SK-N-SH treated with all-trans-retinoic acid at 6 μM for 48 hours (cell line): Measurements from ENCODE around the gene MSMB.

Experiments
- ATAC-seq: fragments of 200-7000 bp; cut with Tn5 transposase; 3 replicates; pipeline ENCODE4 v1.9.1; 2020; ENCODE audit warnings: mild to moderate bottlenecking, moderate library complexity
- ARNTL ChIP-seq: fragments of 450-650 bp; formaldehyde crosslinking; IDR thresholded peaks from 2 replicates; pipeline ENCODE4 v1.5.0; 2020; ENCODE audit warnings: low read depth, mild to moderate bottlenecking, moderate library complexity, borderline replicate concordance
- BACH2 ChIP-seq: fragments of 250-450 bp; sonication (Bioruptor Pico); IDR thresholded peaks from 2 replicates; pipeline ENCODE4 v1.9.0; 2021; ENCODE audit warnings: mild to moderate bottlenecking, borderline replicate concordance
- CSDC2 ChIP-seq: fragments of 250-450 bp; sonication (Bioruptor Pico); IDR thresholded peaks from 2 replicates; pipeline ENCODE4 v1.5.0; 2020; ENCODE audit warnings: mild to moderate bottlenecking, moderate library complexity
- ESRRG ChIP-seq: fragments of 250-450 bp; sonication (Bioruptor Pico); IDR thresholded peaks from 2 replicates; pipeline ENCODE4 v1.6.1; 2021; ENCODE audit warnings: mild to moderate bottlenecking
- GLIS3 ChIP-seq: fragments of 250-450 bp; sonication (Bioruptor Pico); IDR thresholded peaks from 2 replicates; pipeline ENCODE4 v1.5.0; 2020; ENCODE audit warnings: mild to moderate bottlenecking, moderate library complexity
- ISL1 ChIP-seq: fragments of 250-450 bp; sonication (Bioruptor Pico); IDR thresholded peaks from 2 replicates; pipeline ENCODE4 v2.1.2; 2022; ENCODE audit warnings: mild to moderate bottlenecking, moderate library complexity
- OSR1 ChIP-seq: fragments of 250-450 bp; sonication (Bioruptor Pico); IDR thresholded peaks from 2 replicates; pipeline ENCODE4 v1.8.0; 2022; ENCODE audit warnings: moderate library complexity, mild to moderate bottlenecking, inconsistent platforms
- PPARA ChIP-seq: fragments of 250-450 bp; sonication (Bioruptor Pico); IDR thresholded peaks from 2 replicates; pipeline ENCODE4 v1.5.0; 2020; ENCODE audit warnings: mild to moderate bottlenecking, borderline replicate concordance
- RARB ChIP-seq: fragments of 250-450 bp; sonication (Bioruptor Pico); IDR thresholded peaks from 2 replicates; pipeline ENCODE4 v1.8.0; 2021; ENCODE audit warnings: mild to moderate bottlenecking, moderate library complexity
- SNAI2 ChIP-seq: fragments of 250-450 bp; sonication (Bioruptor Pico); IDR thresholded peaks from 2 replicates; pipeline ENCODE4 v1.5.0; 2020; ENCODE audit warnings: mild to moderate bottlenecking, moderate library complexity
- TCF4 ChIP-seq: fragments of 250-450 bp; sonication (Bioruptor Pico); IDR thresholded peaks from 2 replicates; pipeline ENCODE4 v1.8.0; 2021; ENCODE audit warnings: mild to moderate bottlenecking, moderate library complexity, borderline replicate concordance
- TOX ChIP-seq: fragments of 250-450 bp; sonication (Bioruptor Pico); IDR thresholded peaks from 2 replicates; pipeline ENCODE4 v1.8.0; 2021; ENCODE audit warnings: mild to moderate bottlenecking, moderate library complexity, borderline replicate concordance
- ZC3H10 ChIP-seq: fragments of 250-450 bp; sonication (Bioruptor Pico); IDR thresholded peaks from 2 replicates; pipeline ENCODE4 v1.5.1; 2021; ENCODE audit warnings: mild to moderate bottlenecking, moderate library complexity
- ZFP3 ChIP-seq: fragments of 250-450 bp; sonication (Bioruptor Pico); IDR thresholded peaks from 2 replicates; pipeline ENCODE4 v1.5.0; 2020; ENCODE audit warnings: mild to moderate bottlenecking, moderate library complexity
- ZFP30 ChIP-seq: fragments of 450-650 bp; formaldehyde crosslinking; IDR thresholded peaks from 2 replicates; pipeline ENCODE4 v1.5.0; 2022; ENCODE audit warnings: mild to moderate bottlenecking, moderate library complexity
- ZNF565 ChIP-seq: fragments of 450-650 bp; formaldehyde crosslinking; conservative IDR thresholded peaks from 2 replicates; pipeline ENCODE4 v1.5.0; 2020; ENCODE audit warnings: low read depth, mild to moderate bottlenecking, moderate library complexity
- ZNF70 ChIP-seq: fragments of 450-650 bp; formaldehyde crosslinking; IDR thresholded peaks from 2 replicates; pipeline ENCODE4 v1.5.0; 2020; ENCODE audit warnings: mild to moderate bottlenecking, moderate library complexity
- ZNF8 ChIP-seq: fragments of 450-650 bp; formaldehyde crosslinking; IDR thresholded peaks from 2 replicates; pipeline ENCODE4 v1.5.0; 2020; ENCODE audit warnings: mild to moderate bottlenecking, moderate library complexity
- TF ChIP-seq, protein P1 (sequence below): fragments of 250-450 bp; sonication (Bioruptor Pico); IDR thresholded peaks from 2 replicates; pipeline ENCODE4 v1.5.1; 2020; ENCODE audit warnings: low read depth, mild to moderate bottlenecking, moderate library complexity
- TF ChIP-seq, protein P2 (sequence below): fragments of 250-450 bp; sonication (Bioruptor Pico); IDR thresholded peaks from 2 replicates; pipeline ENCODE4 v1.5.0; 2020; ENCODE audit warnings: mild to moderate bottlenecking, moderate library complexity
- TF ChIP-seq, protein P3 (sequence below): fragments of 250-450 bp; sonication (Bioruptor Pico); IDR thresholded peaks from 2 replicates; pipeline ENCODE4 v1.5.1; 2021; ENCODE audit warnings: mild to moderate bottlenecking, moderate library complexity
- TF ChIP-seq, protein P4 (sequence below): fragments of 250-450 bp; sonication (Bioruptor Pico); IDR thresholded peaks from 2 replicates; pipeline ENCODE4 v1.8.0; 2021; ENCODE audit warnings: low read depth, mild to moderate bottlenecking, moderate library complexity, borderline replicate concordance

Gene MSMB

DNA sequence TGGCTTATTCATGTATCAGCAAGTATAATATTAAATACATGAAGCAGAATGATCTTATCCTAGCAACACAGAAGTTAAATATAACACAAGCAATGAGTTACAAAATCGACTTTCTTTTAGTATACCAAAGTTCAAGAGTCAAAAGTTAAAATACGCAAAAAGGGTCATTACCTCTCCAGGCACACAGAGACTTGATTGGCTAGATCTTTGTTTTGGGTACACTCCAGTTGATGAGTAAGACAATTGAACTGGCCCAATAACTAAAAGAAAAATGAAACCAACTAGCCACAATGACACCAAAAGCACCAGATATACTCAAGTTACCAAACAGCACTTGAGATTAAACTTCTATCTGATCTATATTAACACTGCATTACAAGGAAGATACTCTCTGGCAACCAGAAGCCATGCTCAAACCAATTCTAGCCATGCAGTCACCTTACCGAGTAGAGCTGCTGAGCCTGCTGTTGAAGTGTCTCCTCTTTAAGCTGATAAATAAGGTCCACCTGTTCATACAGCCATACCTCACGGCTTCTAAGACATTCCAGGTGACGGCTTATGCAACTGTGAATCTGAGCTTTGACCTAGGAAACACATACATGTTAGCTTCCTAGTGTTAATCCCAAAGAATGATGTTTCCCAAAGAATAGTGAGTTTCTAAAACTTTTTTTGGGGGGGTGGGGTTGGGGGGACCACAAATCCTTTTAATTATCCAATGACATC lies 31.2 kb downstream of the MSMB start:
- no peak for TF ChIP-seq SNAI2 (CRISPR knock-in tag)
- no peak for TF ChIP-seq TOX (CRISPR knock-in tag)
- TF ChIP-seq PPARA, result no peak
- TF ChIP-seq, all 23 proteins: peak for 0

DNA sequence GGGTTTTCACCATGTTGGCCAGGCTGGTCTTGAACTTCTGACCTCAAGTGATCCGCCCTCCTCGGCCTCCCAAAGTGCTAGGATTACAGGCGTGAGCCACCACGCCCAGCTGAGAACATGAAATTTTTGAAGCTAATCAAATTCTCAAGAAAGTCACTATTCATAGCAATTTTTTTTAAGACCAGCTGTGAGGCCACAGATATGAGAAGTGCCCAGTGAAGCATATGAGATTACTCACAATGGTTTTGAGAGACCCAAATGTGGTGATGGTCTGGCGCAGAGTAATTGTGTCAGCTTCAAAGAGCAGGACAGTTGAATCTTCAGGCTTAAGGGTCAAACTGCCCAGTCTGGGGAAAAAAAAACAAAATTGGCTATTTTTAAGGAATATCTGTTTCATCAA lies 31.9 kb downstream of the MSMB start:
- TF ChIP-seq ZFP3 (no peak), ESRRG (CRISPR knock-in tag) (no peak), OSR1 (no peak), ZFP30 (CRISPR knock-in tag) (no peak), ZNF565 (CRISPR knock-in tag) (no peak), RARB (no peak), TOX (CRISPR knock-in tag) (no peak), ZNF70 (no peak)
- TF ChIP-seq, protein P1, sequence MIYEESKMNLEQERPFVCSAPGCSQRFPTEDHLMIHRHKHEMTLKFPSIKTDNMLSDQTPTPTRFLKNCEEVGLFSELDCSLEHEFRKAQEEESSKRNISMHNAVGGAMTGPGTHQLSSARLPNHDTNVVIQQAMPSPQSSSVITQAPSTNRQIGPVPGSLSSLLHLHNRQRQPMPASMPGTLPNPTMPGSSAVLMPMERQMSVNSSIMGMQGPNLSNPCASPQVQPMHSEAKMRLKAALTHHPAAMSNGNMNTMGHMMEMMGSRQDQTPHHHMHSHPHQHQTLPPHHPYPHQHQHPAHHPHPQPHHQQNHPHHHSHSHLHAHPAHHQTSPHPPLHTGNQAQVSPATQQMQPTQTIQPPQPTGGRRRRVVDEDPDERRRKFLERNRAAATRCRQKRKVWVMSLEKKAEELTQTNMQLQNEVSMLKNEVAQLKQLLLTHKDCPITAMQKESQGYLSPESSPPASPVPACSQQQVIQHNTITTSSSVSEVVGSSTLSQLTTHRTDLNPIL (CRISPR knock-in tag), result no peak
- TF ChIP-seq, protein P2, sequence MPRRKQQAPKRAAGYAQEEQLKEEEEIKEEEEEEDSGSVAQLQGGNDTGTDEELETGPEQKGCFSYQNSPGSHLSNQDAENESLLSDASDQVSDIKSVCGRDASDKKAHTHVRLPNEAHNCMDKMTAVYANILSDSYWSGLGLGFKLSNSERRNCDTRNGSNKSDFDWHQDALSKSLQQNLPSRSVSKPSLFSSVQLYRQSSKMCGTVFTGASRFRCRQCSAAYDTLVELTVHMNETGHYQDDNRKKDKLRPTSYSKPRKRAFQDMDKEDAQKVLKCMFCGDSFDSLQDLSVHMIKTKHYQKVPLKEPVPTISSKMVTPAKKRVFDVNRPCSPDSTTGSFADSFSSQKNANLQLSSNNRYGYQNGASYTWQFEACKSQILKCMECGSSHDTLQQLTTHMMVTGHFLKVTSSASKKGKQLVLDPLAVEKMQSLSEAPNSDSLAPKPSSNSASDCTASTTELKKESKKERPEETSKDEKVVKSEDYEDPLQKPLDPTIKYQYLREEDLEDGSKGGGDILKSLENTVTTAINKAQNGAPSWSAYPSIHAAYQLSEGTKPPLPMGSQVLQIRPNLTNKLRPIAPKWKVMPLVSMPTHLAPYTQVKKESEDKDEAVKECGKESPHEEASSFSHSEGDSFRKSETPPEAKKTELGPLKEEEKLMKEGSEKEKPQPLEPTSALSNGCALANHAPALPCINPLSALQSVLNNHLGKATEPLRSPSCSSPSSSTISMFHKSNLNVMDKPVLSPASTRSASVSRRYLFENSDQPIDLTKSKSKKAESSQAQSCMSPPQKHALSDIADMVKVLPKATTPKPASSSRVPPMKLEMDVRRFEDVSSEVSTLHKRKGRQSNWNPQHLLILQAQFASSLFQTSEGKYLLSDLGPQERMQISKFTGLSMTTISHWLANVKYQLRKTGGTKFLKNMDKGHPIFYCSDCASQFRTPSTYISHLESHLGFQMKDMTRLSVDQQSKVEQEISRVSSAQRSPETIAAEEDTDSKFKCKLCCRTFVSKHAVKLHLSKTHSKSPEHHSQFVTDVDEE (CRISPR knock-in tag), result no peak
- TF ChIP-seq, protein P3, sequence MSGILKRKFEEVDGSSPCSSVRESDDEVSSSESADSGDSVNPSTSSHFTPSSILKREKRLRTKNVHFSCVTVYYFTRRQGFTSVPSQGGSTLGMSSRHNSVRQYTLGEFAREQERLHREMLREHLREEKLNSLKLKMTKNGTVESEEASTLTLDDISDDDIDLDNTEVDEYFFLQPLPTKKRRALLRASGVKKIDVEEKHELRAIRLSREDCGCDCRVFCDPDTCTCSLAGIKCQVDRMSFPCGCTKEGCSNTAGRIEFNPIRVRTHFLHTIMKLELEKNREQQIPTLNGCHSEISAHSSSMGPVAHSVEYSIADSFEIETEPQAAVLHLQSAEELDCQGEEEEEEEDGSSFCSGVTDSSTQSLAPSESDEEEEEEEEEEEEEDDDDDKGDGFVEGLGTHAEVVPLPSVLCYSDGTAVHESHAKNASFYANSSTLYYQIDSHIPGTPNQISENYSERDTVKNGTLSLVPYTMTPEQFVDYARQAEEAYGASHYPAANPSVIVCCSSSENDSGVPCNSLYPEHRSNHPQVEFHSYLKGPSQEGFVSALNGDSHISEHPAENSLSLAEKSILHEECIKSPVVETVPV, result no peak
- no peak for ATAC-seq

More for the DNA sequence above, 31.2 kb downstream of the MSMB start:
- ATAC-seq, result no peak

DNA sequence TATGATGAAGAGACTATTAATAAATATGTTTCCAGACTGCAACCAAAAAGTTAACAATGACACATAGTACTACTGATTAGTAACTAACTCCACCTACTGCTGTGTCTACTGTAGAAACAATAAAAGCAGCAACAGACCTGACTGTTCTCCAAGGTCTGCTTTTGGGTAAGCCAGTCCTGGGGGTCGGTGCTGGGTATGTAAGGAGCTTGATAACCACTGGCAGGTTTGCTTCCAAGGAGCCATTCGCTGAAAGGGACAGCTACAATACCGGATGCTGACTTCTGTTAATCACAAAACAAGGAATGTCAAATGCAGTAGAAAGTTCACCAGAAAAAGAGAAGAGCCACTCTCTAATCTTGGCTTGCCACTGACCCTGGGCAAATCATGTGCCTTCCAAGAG lies 33.3 kb downstream of the MSMB start:
- TF ChIP-seq OSR1, result no peak
- TF ChIP-seq ESRRG (CRISPR knock-in tag), result no peak
- no peak for TF ChIP-seq PPARA
- no peak for TF ChIP-seq ZNF70
- TF ChIP-seq ZNF8, result no peak
- no peak for TF ChIP-seq GLIS3 (CRISPR knock-in tag)
- TF ChIP-seq, protein P4, sequence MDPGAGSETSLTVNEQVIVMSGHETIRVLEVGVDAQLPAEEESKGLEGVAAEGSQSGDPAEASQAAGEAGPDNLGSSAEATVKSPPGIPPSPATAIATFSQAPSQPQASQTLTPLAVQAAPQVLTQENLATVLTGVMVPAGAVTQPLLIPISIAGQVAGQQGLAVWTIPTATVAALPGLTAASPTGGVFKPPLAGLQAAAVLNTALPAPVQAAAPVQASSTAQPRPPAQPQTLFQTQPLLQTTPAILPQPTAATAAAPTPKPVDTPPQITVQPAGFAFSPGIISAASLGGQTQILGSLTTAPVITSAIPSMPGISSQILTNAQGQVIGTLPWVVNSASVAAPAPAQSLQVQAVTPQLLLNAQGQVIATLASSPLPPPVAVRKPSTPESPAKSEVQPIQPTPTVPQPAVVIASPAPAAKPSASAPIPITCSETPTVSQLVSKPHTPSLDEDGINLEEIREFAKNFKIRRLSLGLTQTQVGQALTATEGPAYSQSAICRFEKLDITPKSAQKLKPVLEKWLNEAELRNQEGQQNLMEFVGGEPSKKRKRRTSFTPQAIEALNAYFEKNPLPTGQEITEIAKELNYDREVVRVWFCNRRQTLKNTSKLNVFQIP (CRISPR knock-in tag), result no peak
- TF ChIP-seq TCF4 (CRISPR knock-in tag), result no peak
- no peak for TF ChIP-seq BACH2 (CRISPR knock-in tag)
- no peak for TF ChIP-seq ZC3H10 (CRISPR knock-in tag)
- no peak for TF ChIP-seq RARB
- no peak for TF ChIP-seq ZNF565 (CRISPR knock-in tag)
- TF ChIP-seq, protein P3, result no peak
- TF ChIP-seq CSDC2, result no peak
- TF ChIP-seq ISL1 (CRISPR knock-in tag), result no peak
- TF ChIP-seq, protein P1 (CRISPR knock-in tag), result no peak
- no peak for TF ChIP-seq TOX (CRISPR knock-in tag)
- TF ChIP-seq ARNTL, result no peak
- TF ChIP-seq, protein P2 (CRISPR knock-in tag), result no peak
- no peak for ATAC-seq
